GM18909 (cell line): ENCODE data around the gene ZBTB7A.

Experiments used
- ATAC-seq: cut with Tn5 transposase; IDR thresholded peaks from one replicate; pipeline ENCODE4 v1.9.1; 2021; ENCODE audit warnings: mild to moderate bottlenecking; ENCODE audit not compliant: unreplicated experiment, poor library complexity

The ZBTB7A gene

GRCh38 chr19:4094761-4095487 lies 28.2 kb upstream of the ZBTB7A start:
- no peak for ATAC-seq

GRCh38 chr19:4094291-4094690 lies 27.6 kb upstream of the ZBTB7A start:
- no peak for ATAC-seq

- ATAC-seq: no peak
Measured at GRCh38 chr19:4093643-4094175, 27.0 kb upstream of the ZBTB7A start.

- no peak for ATAC-seq
Measured at GRCh38 chr19:4090356-4091220, 23.9 kb upstream of the ZBTB7A start.

- ATAC-seq: no peak
Measured at GRCh38 chr19:4089946-4090345, 23.2 kb upstream of the ZBTB7A start.

- no peak for ATAC-seq
Measured at GRCh38 chr19:4089400-4089908, 22.8 kb upstream of the ZBTB7A start.

GRCh38 chr19:4088975-4089374 lies 22.3 kb upstream of the ZBTB7A start:
- ATAC-seq: no peak

GRCh38 chr19:4087787-4088679 lies 21.3 kb upstream of the ZBTB7A start:
- ATAC-seq: no peak

GRCh38 chr19:4086411-4086867 lies 19.7 kb upstream of the ZBTB7A start:
- ATAC-seq: no peak

- no peak for ATAC-seq
Measured at GRCh38 chr19:4084547-4084877, 17.8 kb upstream of the ZBTB7A start.

- no peak for ATAC-seq
Measured at GRCh38 chr19:4083677-4084546, 17.2 kb upstream of the ZBTB7A start.

GRCh38 chr19:4082172-4082571 lies 15.5 kb upstream of the ZBTB7A start:
- ATAC-seq: no peak

GRCh38 chr19:4081441-4082129 lies 14.9 kb upstream of the ZBTB7A start:
- no peak for ATAC-seq

GRCh38 chr19:4080473-4080872 lies 13.8 kb upstream of the ZBTB7A start:
- ATAC-seq: no peak

GRCh38 chr19:4077800-4078684 lies 11.3 kb upstream of the ZBTB7A start:
- no peak for ATAC-seq

- ATAC-seq: no peak
Measured at GRCh38 chr19:4077007-4077374, 10.3 kb upstream of the ZBTB7A start.

GRCh38 chr19:4075373-4075772 lies 8.7 kb upstream of the ZBTB7A start:
- ATAC-seq: no peak

GRCh38 chr19:4071610-4072009 lies 4.9 kb upstream of the ZBTB7A start:
- no peak for ATAC-seq
